NCI-H748 (cell line): ENCODE measurements around the gene C12orf42.
A peak's percentile ranks its signal among the peaks of the same experiment; 100 is the strongest.

Experiments
- DNase-seq: peaks from one replicate; lab custom pipeline; 2025; ENCODE audit not compliant: unreplicated experiment; lab: John Stamatoyannopoulos, UW

The C12orf42 gene

GRCh38 chr12:103273645-103274044, 222.1 kb downstream of the C12orf42 start:
- DNase-seq = peak; percentile 33

- no peak for DNase-seq
Observed at GRCh38 chr12:103272949-103273348, 222.8 kb downstream of the C12orf42 start.

GRCh38 chr12:103269946-103270345, 225.8 kb downstream of the C12orf42 start:
- peak; percentile 48 for DNase-seq

GRCh38 chr12:103268831-103269514, 226.8 kb downstream of the C12orf42 start:
- peak; percentile 98 for DNase-seq

- no peak for DNase-seq
Observed at GRCh38 chr12:103257763-103258162, 238.0 kb downstream of the C12orf42 start.
